GM12874 (cell line): ENCODE data around the gene RSPH9.

Source experiments
- CTCF ChIP-seq: IDR thresholded peaks from 2 replicates; pipeline ENCODE4 v1.5.1; 2011; ENCODE audit warnings: low read depth, mild to moderate bottlenecking, control low read depth, low read length, moderate library complexity; ENCODE audit not compliant: insufficient read depth

The RSPH9 gene

GRCh38 chr6:43708860-43709653, 64.2 kb downstream of the RSPH9 start:
- TF ChIP-seq CTCF = no peak

GRCh38 chr6:43709654-43710303, 64.9 kb downstream of the RSPH9 start:
- TF ChIP-seq CTCF = no peak

- TF ChIP-seq CTCF = no peak
These were observed 65.7 kb downstream of the RSPH9 start for GRCh38 chr6:43710576-43710975.

- TF ChIP-seq CTCF = no peak
These were observed 67.7 kb downstream of the RSPH9 start for GRCh38 chr6:43712579-43712978.

- TF ChIP-seq CTCF = no peak
These were observed 68.9 kb downstream of the RSPH9 start for GRCh38 chr6:43713643-43714310.

GRCh38 chr6:43714311-43715055, 69.6 kb downstream of the RSPH9 start:
- TF ChIP-seq CTCF = no peak
